Activated CD4-positive, alpha-beta T cell treated with anti-CD3 and anti-CD28 coated beads for 36 hours (primary cell): ENCODE results near the gene SSNA1. TPM values are rescaled to one million over a fixed set of nuclear protein-coding genes. Genes with fewer than 3 reads are reported as not detected.

Experiments used
- ATAC-seq: fragments of 200-7000 bp; cut with Tn5 transposase; one replicate; pipeline ENCODE4 v1.10.0; 2021; ENCODE audit warnings: mild to moderate bottlenecking, moderate library complexity
- CTCF ChIA-PET: fragments of 350-600 bp; sonication (Branson Sonifier 250); formaldehyde crosslinking; loops from one replicate; lab custom pipeline; 2021; ENCODE audit warnings: antibody characterized with exemption; lab: Charles Lee
- POLR2A ChIA-PET: fragments of 350-600 bp; sonication (Branson Sonifier 250); formaldehyde crosslinking; loops from one replicate; lab custom pipeline; 2021; ENCODE audit warnings: antibody characterized with exemption, inconsistent platforms; lab: Charles Lee
- DNase-seq: peaks from one replicate; pipeline ENCODE4 v3.0.0-alpha.2; 2020
- H3K27ac Mint-ChIP-seq: one replicate; pipeline ENCODE4 v1.8.0; 2021; ENCODE audit warnings: mixed read lengths
- H3K27me3 Mint-ChIP-seq: one replicate; pipeline ENCODE4 v1.8.0; 2021; ENCODE audit warnings: mixed read lengths
- H3K36me3 Mint-ChIP-seq: one replicate; pipeline ENCODE4 v1.8.0; 2021; ENCODE audit warnings: low read depth, mixed read lengths
- H3K4me1 Mint-ChIP-seq: one replicate; pipeline ENCODE4 v1.8.0; 2021; ENCODE audit warnings: mixed read lengths
- H3K4me3 Mint-ChIP-seq: one replicate; pipeline ENCODE4 v1.8.0; 2021; ENCODE audit warnings: mild to moderate bottlenecking, moderate library complexity, mixed read lengths
- H3K9me3 Mint-ChIP-seq: one replicate; pipeline ENCODE4 v1.8.0; 2021; ENCODE audit warnings: low read depth, mixed read lengths
- intact Hi-C, 2 experiments: fragments of 100-400 bp; cut with DNase I in 1 of 2; cut with micrococcal nuclease in 1 of 2; formaldehyde crosslinking; loops; one replicate each; pipeline versions ENCODE4 v1.14.2 to v1.15.1; 2022 to 2024; cut with DNase I, micrococcal nuclease
- total RNA-seq, 2 experiments: library from RNA; stranded (reverse); gene quantifications; one replicate each; pipeline ENCODE4 v1.2.3, GENCODE V29; 2021

Gene SSNA1
- total RNA-seq, 2 experiments from 2014 or later = 53.6 to 58.6 TPM

GRCh38 chr9:137198902-137199283 lies 10.4 kb downstream of the SSNA1 start:
- H3K27ac Mint-ChIP-seq = no peak overlapping the region
- ChIA-PET CTCF (interaction anchor here (0.5 kb wide), 1 partner anchor 527 kb away, joined by 3 read pairs; no protein-coding TSS in a partner anchor), POLR2A (interaction anchor here (1.0 kb wide), 1 partner anchor 45 kb away, joined by 3 read pairs; no protein-coding TSS in a partner anchor)
- intact Hi-C loops = no loop called here
- no peak for DNase-seq
- peaks cover 22% of the 10 kb centered on the region for H3K4me1 Mint-ChIP-seq
- H3K36me3 Mint-ChIP-seq = no peaks in the 10 kb centered on the region
- no peaks in the 10 kb centered on the region for H3K27me3 Mint-ChIP-seq
- no peak for ATAC-seq
- H3K4me3 Mint-ChIP-seq = peak overlapping the region; percentile 72
- H3K9me3 Mint-ChIP-seq = no peaks in the 10 kb centered on the region

- intact Hi-C loops = loop anchor here (1.0 to 5.0 kb wide), 13 partner anchors 11 to 716 kb away; partner anchors contain the start of genes ANAPC2 (in 2 of the 2), SSNA1 (in 2 of the 2), ABCA2 (in 1 of the 2) and EXD3 (in 1 of the 2)
- no peak overlapping the region for H3K27ac Mint-ChIP-seq
- no peaks in the 10 kb centered on the region for H3K36me3 Mint-ChIP-seq
- no peaks in the 10 kb centered on the region for H3K27me3 Mint-ChIP-seq
- ChIA-PET CTCF (no interaction called here), POLR2A (no interaction called here)
- peaks cover 29% of the 10 kb centered on the region for H3K4me1 Mint-ChIP-seq
- DNase-seq (no peak), ATAC-seq (no peak)
- H3K4me3 Mint-ChIP-seq = peak overlapping the region; percentile 72
- H3K9me3 Mint-ChIP-seq = no peaks in the 10 kb centered on the region
These were observed 11.1 kb downstream of the SSNA1 start for GRCh38 chr9:137199411-137200121.

- H3K27me3 Mint-ChIP-seq = no peaks in the 10 kb centered on the region
- H3K27ac Mint-ChIP-seq = peak within 1 kb of the TSS; percentile 76
- CTCF ChIA-PET = interaction anchor here (0.7 to 1.1 kb wide), 7 partner anchors 10 to 114 kb away, joined by 3 to 5 read pairs (median 4); partner anchors contain the start of genes MAN1B1, NELFB, RNF224 and TUBB4B
- ATAC-seq (peak; percentile 99), DNase-seq (peak; percentile 99)
- POLR2A ChIA-PET = interaction anchor here (0.5 to 1.2 kb wide), 7 partner anchors 12 to 425 kb away, joined by 3 to 8 read pairs (median 4); partner anchors contain the start of genes SSNA1 and TUBB4B
- intact Hi-C loops = loop anchor here (1.0 to 5.0 kb wide), 13 partner anchors 12 to 717 kb away; partner anchors contain the start of genes ANAPC2 (in 2 of the 2), SSNA1 (in 2 of the 2), ABCA2 (in 1 of the 2) and EXD3 (in 1 of the 2)
- peak within 1 kb of the TSS; percentile 79 for H3K4me3 Mint-ChIP-seq
- peaks cover 1% of the 10 kb centered on the region for H3K36me3 Mint-ChIP-seq
- no peaks in the 10 kb centered on the region for H3K9me3 Mint-ChIP-seq
- peaks cover 29% of the 10 kb centered on the region for H3K4me1 Mint-ChIP-seq
These were observed 12.1 kb downstream of the SSNA1 start, which contains the start of gene TPRN for GRCh38 chr9:137200311-137201204. TSS of gene TPRN (minus strand) at chr9:137200741. CDS start at chr9:137200711, 30 bp downstream.

- ChIA-PET POLR2A (interaction anchor here (0.5 to 1.2 kb wide), 7 partner anchors 12 to 424 kb away, joined by 3 to 8 read pairs (median 4); partner anchors contain the start of genes SSNA1 and TUBB4B), CTCF (interaction anchor here (0.7 to 1.3 kb wide), 9 partner anchors 10 to 115 kb away, joined by 3 to 5 read pairs (median 4); partner anchors contain the start of genes ANAPC2, MAN1B1, NELFB and RNF224)
- Mint-ChIP-seq H3K4me1 (peaks cover 30% of the 10 kb centered on the region), H3K9me3 (no peaks in the 10 kb centered on the region), H3K27me3 (no peaks in the 10 kb centered on the region), H3K36me3 (peaks cover 4% of the 10 kb centered on the region), H3K4me3 (peak overlapping the region; percentile 79), H3K27ac (peak overlapping the region; percentile 76)
- DNase-seq (no peak), ATAC-seq (no peak)
- intact Hi-C loops = loop anchor here in 1 of 2 experiments (5.0 kb wide), 1 partner anchor 314 kb away; the partner anchor contains the start of gene TRAF2
These were observed 12.9 kb downstream of the SSNA1 start for GRCh38 chr9:137201205-137201868.

- ChIA-PET POLR2A (no interaction called here), CTCF (interaction anchor here (1.9 kb wide), 1 partner anchor 34 kb away, joined by 5 read pairs; no protein-coding TSS in a partner anchor)
- DNase-seq = no peak
- no peak overlapping the region for H3K27ac Mint-ChIP-seq
- H3K4me1 Mint-ChIP-seq = peaks cover 43% of the 10 kb centered on the region
- H3K36me3 Mint-ChIP-seq = peaks cover 14% of the 10 kb centered on the region
- no peak for ATAC-seq
- H3K9me3 Mint-ChIP-seq = no peaks in the 10 kb centered on the region
- no peak overlapping the region for H3K4me3 Mint-ChIP-seq
- intact Hi-C loops = loop anchor here in 1 of 2 experiments (5.0 kb wide), 1 partner anchor 316 kb away; the partner anchor contains the start of gene TRAF2
- no peaks in the 10 kb centered on the region for H3K27me3 Mint-ChIP-seq
These were observed 14.5 kb downstream of the SSNA1 start for GRCh38 chr9:137202966-137203365.

- intact Hi-C loops = loop anchor here (1.0 to 5.0 kb wide), 9 partner anchors 15 to 317 kb away; partner anchors contain the start of genes TUBB4B (in 2 of the 2), ANAPC2 (in 1 of the 2), DPP7 (in 1 of the 2) and NELFB (in 1 of the 2)
- DNase-seq = no peak
- H3K36me3 Mint-ChIP-seq = peaks cover 18% of the 10 kb centered on the region
- no peaks in the 10 kb centered on the region for H3K27me3 Mint-ChIP-seq
- peaks cover 39% of the 10 kb centered on the region for H3K4me1 Mint-ChIP-seq
- peak overlapping the region; percentile 93 for H3K4me3 Mint-ChIP-seq
- no peak for ATAC-seq
- POLR2A ChIA-PET = interaction anchor here (0.7 to 1.0 kb wide), 2 partner anchors 50 to 121 kb away, joined by 3 read pairs; partner anchors contain the start of gene NELFB
- CTCF ChIA-PET = interaction anchor here (0.6 to 2.4 kb wide), 5 partner anchors 18 to 363 kb away, joined by 3 to 11 read pairs (median 5); partner anchors contain the start of genes RNF208 and RNF224
- no peaks in the 10 kb centered on the region for H3K9me3 Mint-ChIP-seq
- H3K27ac Mint-ChIP-seq = peak overlapping the region; percentile 93
These were observed 16.3 kb downstream of the SSNA1 start for GRCh38 chr9:137204731-137205125.

GRCh38 chr9:137205126-137206069 lies 16.9 kb downstream of the SSNA1 start, which contains the start of the genes NDOR1 and TMEM203:
TSS of gene NDOR1 (plus strand) at chr9:137205700. CDS start at chr9:137205778, 78 bp downstream.
TSS of gene TMEM203 (minus strand) at chr9:137205648. CDS start at chr9:137205414, 234 bp downstream.
- Mint-ChIP-seq H3K9me3 (no peaks in the 10 kb centered on the region), H3K27ac (peak within 1 kb of the TSS; percentile 93), H3K4me3 (peak within 1 kb of the TSS; percentile 93), H3K36me3 (peaks cover 20% of the 10 kb centered on the region), H3K4me1 (peaks cover 39% of the 10 kb centered on the region), H3K27me3 (no peaks in the 10 kb centered on the region)
- DNase-seq (peak; percentile 97), ATAC-seq (peak; percentile 53)
- POLR2A ChIA-PET = interaction anchor here (0.7 kb wide), 1 partner anchor 122 kb away, joined by 3 read pairs; no protein-coding TSS in a partner anchor
- CTCF ChIA-PET = interaction anchor here (0.8 to 2.4 kb wide), 3 partner anchors 18 to 364 kb away, joined by 4 to 11 read pairs (median 9); partner anchors contain the start of genes RNF208 and RNF224
- intact Hi-C loops = loop anchor here (1.0 to 2.0 kb wide), 8 partner anchors 16 to 91 kb away; partner anchors contain the start of genes TUBB4B (in 2 of the 2), ANAPC2 (in 1 of the 2), DPP7 (in 1 of the 2) and NELFB (in 1 of the 2)

- Mint-ChIP-seq H3K27ac (peak overlapping the region; percentile 84), H3K4me3 (peak overlapping the region; percentile 93), H3K9me3 (no peaks in the 10 kb centered on the region), H3K4me1 (peaks cover 35% of the 10 kb centered on the region), H3K36me3 (peaks cover 20% of the 10 kb centered on the region), H3K27me3 (no peaks in the 10 kb centered on the region)
- DNase-seq (no peak), ATAC-seq (no peak)
- ChIA-PET CTCF (interaction anchor here (1.2 to 1.9 kb wide), 3 partner anchors 10 to 30 kb away, joined by 3 to 8 read pairs (median 4); a partner anchor contains a TSS), POLR2A (interaction anchor here (0.6 kb wide), 1 partner anchor 804 kb away, joined by 3 read pairs; no protein-coding TSS in a partner anchor)
- intact Hi-C loops = no loop called here
These were observed 18.1 kb downstream of the SSNA1 start for GRCh38 chr9:137206602-137207001.

GRCh38 chr9:137211532-137211931 lies 23.1 kb downstream of the SSNA1 start:
- ATAC-seq (no peak), DNase-seq (no peak)
- H3K9me3 Mint-ChIP-seq = no peaks in the 10 kb centered on the region
- H3K27me3 Mint-ChIP-seq = no peaks in the 10 kb centered on the region
- peaks cover 20% of the 10 kb centered on the region for H3K36me3 Mint-ChIP-seq
- ChIA-PET CTCF (interaction anchor here (1.0 to 1.7 kb wide), 2 partner anchors 11 to 22 kb away, joined by 3 to 4 read pairs; partner anchors contain the start of gene TPRN), POLR2A (no interaction called here)
- no peak overlapping the region for H3K4me3 Mint-ChIP-seq
- peaks cover 11% of the 10 kb centered on the region for H3K4me1 Mint-ChIP-seq
- intact Hi-C loops = no loop called here
- no peak overlapping the region for H3K27ac Mint-ChIP-seq
